CD14-positive monocyte (primary cell): Measurements from ENCODE around the gene EP400. TPM values are rescaled to one million over a fixed set of nuclear protein-coding genes. Genes with fewer than 3 reads are reported as not detected.

ENCODE experiments used
- DNase-seq, 3 donors: peaks; one replicate each; pipeline ENCODE4 v3.0.0-alpha.2; 2011 to 2022
- H2AFZ ChIP-seq: 2 replicates; pipeline ENCODE4 v1.6.0; 2012; ENCODE audit warnings: mild to moderate bottlenecking, low read depth, low read length, inconsistent platforms; ENCODE audit not compliant: insufficient read depth, poor library complexity, severe bottlenecking
- H3K27ac ChIP-seq, 2 donors: 1 replicate in 1 of 2; 2 replicates in 1 of 2; pipeline ENCODE4 v1.5.1; 2012 to 2013; ENCODE audit warnings: low read length in 2 of 2, control low read depth in 1 of 2, inconsistent platforms in 1 of 2, low read depth in 1 of 2, mild to moderate bottlenecking in 1 of 2
- H3K27me3 ChIP-seq, 2 donors: one replicate each; pipeline versions ENCODE4 v1.6.0 to v1.6.1; 2011 to 2013; ENCODE audit warnings: low read length in 2 of 2; ENCODE audit not compliant: control insufficient read depth in 2 of 2, insufficient read depth in 2 of 2
- H3K36me3 ChIP-seq, 2 donors: replicated peaks in 1 of 2; 1 replicate in 1 of 2; 2 replicates in 1 of 2; pipeline versions ENCODE4 v1.5.1 to v1.6.1; 2012 to 2013; ENCODE audit warnings: low read length in 2 of 2, control low read depth in 1 of 2, inconsistent platforms in 1 of 2, mild to moderate bottlenecking in 1 of 2; ENCODE audit not compliant: insufficient read depth in 2 of 2, control insufficient read depth in 1 of 2
- H3K4me1 ChIP-seq, 2 donors: 1 replicate in 1 of 2; 2 replicates in 1 of 2; pipeline versions ENCODE4 v1.5.1 to v1.6.1; 2012 to 2013; ENCODE audit warnings: low read length in 2 of 2, control low read depth in 1 of 2, inconsistent platforms in 1 of 2, mild to moderate bottlenecking in 1 of 2, moderate library complexity in 1 of 2; ENCODE audit not compliant: insufficient read depth in 2 of 2, control insufficient read depth in 1 of 2
- H3K4me2 ChIP-seq: replicated peaks from 2 replicates; pipeline ENCODE3; 2012; ENCODE audit warnings: low read length, moderate library complexity, mild to moderate bottlenecking; ENCODE audit not compliant: poor library complexity, severe bottlenecking; ENCODE audit errors: extremely low read depth
- H3K4me3 ChIP-seq, 3 experiments: fragments of 200-600 bp in 1 of 3; sonication (generic) in 1 of 3; replicated peaks in 1 of 3; 1 replicate in 2 of 3; 2 replicates in 1 of 3; pipeline ENCODE4 v1.5.1; 2011 to 2013; ENCODE audit warnings: low read length in 3 of 3, mild to moderate bottlenecking in 3 of 3, control low read depth in 2 of 3, low read depth in 2 of 3, inconsistent platforms in 1 of 3, moderate library complexity in 1 of 3
- H3K79me2 ChIP-seq: 2 replicates; pipeline ENCODE4 v1.6.0; 2012; ENCODE audit warnings: mild to moderate bottlenecking, control low read depth, inconsistent platforms, low read length, moderate library complexity; ENCODE audit not compliant: insufficient read depth
- H3K9ac ChIP-seq: 2 replicates; pipeline ENCODE4 v1.6.0; 2017; ENCODE audit warnings: low read length, mild to moderate bottlenecking; ENCODE audit not compliant: insufficient read depth, poor library complexity, severe bottlenecking
- H3K9me3 ChIP-seq, 2 donors: replicated peaks in 1 of 2; 1 replicate in 1 of 2; 2 replicates in 1 of 2; pipeline versions ENCODE4 v1.5.1 to v1.6.1; 2012 to 2013; ENCODE audit warnings: low read length in 2 of 2, control low read depth in 1 of 2; ENCODE audit not compliant: control insufficient read depth in 1 of 2, insufficient read depth in 1 of 2
- H4K20me1 ChIP-seq: 2 replicates; pipeline ENCODE4 v1.6.0; 2012; ENCODE audit warnings: mild to moderate bottlenecking, low read length, control low read depth, moderate library complexity; ENCODE audit not compliant: insufficient read depth
- H3K27ac Mint-ChIP-seq, 7 donors: one replicate each; pipeline ENCODE4 v1.8.0; 2020; ENCODE audit warnings: mild to moderate bottlenecking in 7 of 7, mixed read lengths in 7 of 7, moderate library complexity in 6 of 7, inconsistent platforms in 2 of 7
- H3K27me3 Mint-ChIP-seq, 3 donors: one replicate each; pipeline ENCODE4 v1.8.0; 2021 to 2022; ENCODE audit warnings: low read depth in 3 of 3, mild to moderate bottlenecking in 3 of 3, mixed read lengths in 3 of 3, moderate library complexity in 3 of 3, inconsistent platforms in 1 of 3
- H3K36me3 Mint-ChIP-seq, 2 donors: one replicate each; pipeline ENCODE4 v1.8.0; 2020; ENCODE audit warnings: mixed read lengths in 2 of 2, inconsistent platforms in 1 of 2, mild to moderate bottlenecking in 1 of 2
- H3K4me1 Mint-ChIP-seq: one replicate; pipeline ENCODE4 v1.8.0; 2020; ENCODE audit warnings: mild to moderate bottlenecking, mixed read lengths
- H3K4me3 Mint-ChIP-seq, 2 donors: one replicate each; pipeline ENCODE4 v1.8.0; 2020; ENCODE audit warnings: mild to moderate bottlenecking in 2 of 2, mixed read lengths in 2 of 2, moderate library complexity in 1 of 2
- H3K9me3 Mint-ChIP-seq, 7 donors: one replicate each; pipeline ENCODE4 v1.8.0; 2020 to 2022; ENCODE audit warnings: mixed read lengths in 7 of 7, mild to moderate bottlenecking in 6 of 7, moderate library complexity in 6 of 7, inconsistent platforms in 2 of 7
- CTCF ChIP-seq: fragments of 200-600 bp; IDR thresholded peaks from one replicate; pipeline ENCODE4 v1.8.0; 2022; ENCODE audit warnings: antibody characterized with exemption, mild to moderate bottlenecking
- WGBS: methylation state at CpG from one replicate; pipeline ENCODE4 v1.1.5; 2013; ENCODE audit warnings: missing lambda C conversion rate; ENCODE audit not compliant: insufficient coverage; 5-methylcytosine and 5-hydroxymethylcytosine counted together
- intact Hi-C, 2 donors: fragments of 100-400 bp; cut with micrococcal nuclease; formaldehyde crosslinking; loops; one replicate each; pipeline versions ENCODE4 v1.15.0 to v1.15.1; 2023
- polyA plus RNA-seq, 3 donors: library from polyadenylated mRNA; depleted of rRNA in 1 of 3; unstranded in 2 of 3; stranded (reverse) in 1 of 3; fragments of 300-500 nt in 2 of 3; fragments of >200 nt in 1 of 3; fragmentation: Illumina TruSeq in 2 of 3; gene quantifications; 1 replicate in 2 of 3; 2 replicates in 1 of 3; pipeline ENCODE4 v1.2.3, GENCODE V29; 2012 to 2021

EP400 gene
- polyA plus RNA-seq, 3 donors, result 0.65 to 12.1 (median 0.81) TPM

GRCh38 chr12:131910302-131911027, 39.3 kb upstream of the EP400 start:
- H3K4me3 Mint-ChIP-seq, result no peak overlapping the region
- no peaks in the 10 kb centered on the region for H3K9me3 ChIP-seq
- H3K9ac ChIP-seq, result no peak overlapping the region
- H3K36me3 ChIP-seq, result peaks cover 75 to 92% of the 10 kb centered on the region in 2 donors
- no peak overlapping the region for H3K4me2 ChIP-seq
- no peak for DNase-seq
- H3K27ac ChIP-seq, result no peak overlapping the region
- no peaks in the 10 kb centered on the region for H3K4me1 ChIP-seq
- TF ChIP-seq CTCF, result no peak
- H3K27ac Mint-ChIP-seq, result peak overlapping the region in 1 of 7 donors; percentile 55
- peaks cover 2% of the 10 kb centered on the region for H3K79me2 ChIP-seq
- H3K4me1 Mint-ChIP-seq, result no peaks in the 10 kb centered on the region
- peaks cover 56 to 90% of the 10 kb centered on the region in 2 donors for H3K36me3 Mint-ChIP-seq
- no peak overlapping the region for H3K4me3 ChIP-seq
- no peaks in the 10 kb centered on the region for H3K9me3 Mint-ChIP-seq
- intact Hi-C loops, result no loop called here
- 98% methylated on average over 16 of the region's 23 CpGs for WGBS
- peaks cover 96% of the 10 kb centered on the region for H4K20me1 ChIP-seq
- H2AFZ ChIP-seq, result no peak overlapping the region
- H3K27me3 ChIP-seq, result no peaks in the 10 kb centered on the region
- peaks cover 0 to 4% (median 0%) of the 10 kb centered on the region in 3 donors for H3K27me3 Mint-ChIP-seq

GRCh38 chr12:131911028-131911650, 38.6 kb upstream of the EP400 start:
- Histone ChIP-seq H4K20me1 (peaks cover 96% of the 10 kb centered on the region), H3K4me3 (no peak overlapping the region), H3K4me2 (no peak overlapping the region), H3K27me3 (no peaks in the 10 kb centered on the region), H3K9ac (no peak overlapping the region), H3K27ac (no peak overlapping the region), H3K36me3 (peaks cover 79 to 97% of the 10 kb centered on the region in 2 donors), H3K9me3 (no peaks in the 10 kb centered on the region), H2AFZ (no peak overlapping the region), H3K4me1 (no peaks in the 10 kb centered on the region), H3K79me2 (no peaks in the 10 kb centered on the region)
- Mint-ChIP-seq H3K4me1 (no peaks in the 10 kb centered on the region), H3K9me3 (no peaks in the 10 kb centered on the region), H3K27me3 (peaks cover 0 to 4% (median 0%) of the 10 kb centered on the region in 3 donors), H3K4me3 (no peak overlapping the region), H3K36me3 (peaks cover 61 to 90% of the 10 kb centered on the region in 2 donors), H3K27ac (peak overlapping the region in 1 of 7 donors; percentile 70)
- TF ChIP-seq CTCF, result no peak
- intact Hi-C loops, result no loop called here
- 96% methylated on average over 17 of the region's 17 CpGs for WGBS
- DNase-seq, result no peak
